NT2/D1 (cell line): ENCODE results near the gene JARID2.

Experiments
- SUZ12 ChIP-seq: IDR thresholded peaks from 2 replicates; pipeline ENCODE4 v1.6.1; 2011; ENCODE audit not compliant: insufficient read length, insufficient read depth; ENCODE audit errors: extremely low read depth
- YY1 ChIP-seq: IDR thresholded peaks from 2 replicates; pipeline ENCODE4 v1.6.1; 2011; ENCODE audit not compliant: insufficient read length, insufficient read depth
- ZNF274 ChIP-seq: IDR thresholded peaks from 2 replicates; pipeline ENCODE4 v1.6.1; 2011; ENCODE audit warnings: mild to moderate bottlenecking, low read depth, low read length

DNA sequence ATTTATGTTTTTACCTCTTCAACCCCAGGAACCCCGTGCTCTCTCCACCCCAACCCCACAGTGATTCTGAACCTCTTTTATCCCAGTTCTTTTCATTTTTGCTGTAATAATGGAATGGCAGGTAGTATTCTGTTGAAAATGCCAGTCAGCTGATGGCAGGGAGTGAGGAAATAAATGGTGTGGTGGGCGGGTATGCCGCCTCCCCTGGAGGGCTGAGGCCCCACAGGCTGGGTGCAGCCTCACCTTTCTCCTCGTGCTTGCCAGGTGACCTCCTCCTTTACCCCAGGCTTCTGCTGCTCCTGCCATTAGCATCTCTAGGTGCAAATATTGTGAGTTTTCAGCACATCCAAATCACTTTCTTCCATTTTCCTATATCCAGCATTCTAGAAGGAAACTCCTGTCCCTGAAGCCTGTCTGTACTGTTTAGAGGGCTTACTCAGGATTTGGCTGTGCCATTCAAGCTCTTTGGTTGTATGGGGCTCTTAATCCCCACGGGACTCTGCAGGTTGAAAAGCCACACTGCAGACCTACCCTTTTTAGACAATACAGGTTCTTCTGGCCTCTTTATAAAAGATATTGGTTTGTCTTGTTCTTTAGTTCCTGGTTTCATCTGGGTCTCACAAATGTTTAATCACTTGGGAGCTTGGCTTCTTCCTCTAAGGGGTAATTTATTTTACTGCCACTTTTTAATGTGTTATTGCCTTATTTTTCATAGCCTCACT, 201.8 kb downstream of the JARID2 start:
- no peak for TF ChIP-seq ZNF274
- TF ChIP-seq YY1: no peak
- TF ChIP-seq SUZ12: no peak
